MM.1S (cell line): ENCODE results near the gene KDM4C.

ENCODE experiments used
- CTCF ChIP-seq: fragments of 300-600 bp; sonication (generic); IDR thresholded peaks from 2 replicates; pipeline ENCODE4 v1.5.1; 2016; ENCODE audit warnings: antibody characterized with exemption, low read length, mixed read lengths
- EZH2 ChIP-seq: fragments of 300-600 bp; sonication (generic); optimal IDR thresholded peaks from 2 replicates; pipeline ENCODE3; 2017; ENCODE audit warnings: low read depth, mild to moderate bottlenecking, antibody characterized with exemption, low read length, mixed read lengths

GRCh38 chr9:6852243-6852963 is 94.6 kb downstream of the KDM4C start:
- TF ChIP-seq EZH2 (no peak), CTCF (no peak)
